Retinal pigment epithelial cell (primary cell): ENCODE data around the gene FBXW12.

Source experiments
- DNase-seq: peaks from one replicate; pipeline ENCODE4 v3.0.0-alpha.2; 2010; ENCODE audit warnings: low read depth
- H3K4me3 ChIP-seq: 2 replicates; pipeline ENCODE4 v1.5.1; 2011; ENCODE audit warnings: mild to moderate bottlenecking, low read length, control low read depth, moderate library complexity
- CTCF ChIP-seq: conservative IDR thresholded peaks from 2 replicates; pipeline ENCODE4 v1.5.1; 2011; ENCODE audit warnings: low read depth, low read length, control low read depth, inconsistent platforms

The FBXW12 gene

GRCh38 chr3:48405971-48406370 lies 34.0 kb downstream of the FBXW12 start:
- no peak for TF ChIP-seq CTCF
- DNase-seq = no peak
- H3K4me3 ChIP-seq = no peak overlapping the region

- TF ChIP-seq CTCF = no peak
- no peak overlapping the region for H3K4me3 ChIP-seq
- no peak for DNase-seq
These were observed 34.7 kb downstream of the FBXW12 start for GRCh38 chr3:48406443-48407431.

GRCh38 chr3:48407542-48408099 lies 35.6 kb downstream of the FBXW12 start:
- no peak for TF ChIP-seq CTCF
- H3K4me3 ChIP-seq = no peak overlapping the region
- no peak for DNase-seq

- no peak overlapping the region for H3K4me3 ChIP-seq
- peak; percentile 21 for TF ChIP-seq CTCF
- no peak for DNase-seq
These were observed 36.8 kb downstream of the FBXW12 start for GRCh38 chr3:48408823-48409281.

GRCh38 chr3:48409291-48410201 lies 37.5 kb downstream of the FBXW12 start:
- DNase-seq = no peak
- no peak for TF ChIP-seq CTCF
- no peak overlapping the region for H3K4me3 ChIP-seq

- TF ChIP-seq CTCF = no peak
- DNase-seq = no peak
These were observed 38.4 kb downstream of the FBXW12 start for GRCh38 chr3:48410205-48411040.

More at GRCh38 chr3:48410205-48411040, 38.4 kb downstream of the FBXW12 start:
- no peak overlapping the region for H3K4me3 ChIP-seq
